Parathyroid adenoma (tissue), 2 donors: ENCODE data around the gene HMCES.

ENCODE experiments used
- H2AFZ ChIP-seq: fragments of 300-600 bp; sonication (generic); one replicate; pipeline ENCODE4 v1.7.0; 2017; ENCODE audit warnings: antibody characterized with exemption, mild to moderate bottlenecking
- H3K27ac ChIP-seq: fragments of 300-600 bp; sonication (generic); one replicate; pipeline ENCODE4 v1.7.0; 2017
- H3K27me3 ChIP-seq: fragments of 300-600 bp; sonication (generic); one replicate; pipeline ENCODE4 v1.7.0; 2017; ENCODE audit warnings: low read length; ENCODE audit not compliant: control insufficient read depth, insufficient read depth
- H3K36me3 ChIP-seq: fragments of 300-600 bp; sonication (generic); one replicate; pipeline ENCODE4 v1.7.0; 2017; ENCODE audit warnings: low read length; ENCODE audit not compliant: control insufficient read depth, insufficient read depth
- H3K4me1 ChIP-seq: fragments of 300-600 bp; sonication (generic); one replicate; pipeline ENCODE4 v1.7.0; 2017; ENCODE audit warnings: control low read depth
- H3K4me2 ChIP-seq: fragments of 300-600 bp; sonication (generic); one replicate; pipeline ENCODE4 v1.7.0; 2017; ENCODE audit warnings: low read length
- H3K4me3 ChIP-seq: fragments of 300-600 bp; sonication (generic); one replicate; pipeline ENCODE4 v1.7.0; 2017; ENCODE audit warnings: low read depth, low read length
- H3K79me2 ChIP-seq: fragments of 300-600 bp; sonication (generic); one replicate; pipeline ENCODE4 v1.7.0; 2017; ENCODE audit warnings: control low read depth
- H3K9ac ChIP-seq: fragments of 300-600 bp; sonication (generic); one replicate; pipeline ENCODE4 v1.7.0; 2017; ENCODE audit warnings: mild to moderate bottlenecking
- H3K9me3 ChIP-seq: fragments of 300-600 bp; sonication (generic); one replicate; pipeline ENCODE4 v1.7.0; 2017; ENCODE audit warnings: low read length; ENCODE audit not compliant: control insufficient read depth
- CTCF ChIP-seq: fragments of 300-600 bp; sonication (generic); IDR thresholded peaks from one replicate; pipeline ENCODE4 v1.7.0; 2017; ENCODE audit warnings: antibody characterized with exemption, mild to moderate bottlenecking
- donor health status: primary hyperparathyroidism.

Gene HMCES

DNA sequence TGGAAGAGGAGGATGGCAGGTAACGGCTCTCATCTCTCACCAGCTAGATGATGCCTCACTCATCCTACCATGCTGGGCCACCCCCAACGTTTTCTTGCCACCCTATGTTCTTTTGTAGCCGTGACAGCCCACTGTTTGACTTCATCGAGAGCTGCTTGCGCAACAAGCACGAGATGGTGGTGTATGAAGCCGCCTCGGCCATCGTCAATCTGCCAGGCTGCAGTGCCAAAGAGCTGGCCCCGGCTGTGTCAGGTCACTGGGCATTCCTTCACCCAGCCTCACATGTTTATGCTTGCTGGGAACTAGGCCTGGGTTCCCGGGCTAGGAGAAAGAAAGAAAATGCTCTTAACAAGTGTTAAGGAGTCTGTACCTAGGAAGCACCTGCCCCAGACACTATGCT lies 21.1 kb upstream of the HMCES start:
- Histone ChIP-seq H3K36me3 (no peaks in the 10 kb centered on the region), H3K79me2 (no peaks in the 10 kb centered on the region), H2AFZ (no peak overlapping the region), H3K9ac (no peak overlapping the region), H3K4me1 (no peaks in the 10 kb centered on the region), H3K27me3 (no peaks in the 10 kb centered on the region), H3K27ac (no peak overlapping the region), H3K9me3 (no peaks in the 10 kb centered on the region), H3K4me2 (no peak overlapping the region), H3K4me3 (no peak overlapping the region)
- no peak for TF ChIP-seq CTCF

DNA sequence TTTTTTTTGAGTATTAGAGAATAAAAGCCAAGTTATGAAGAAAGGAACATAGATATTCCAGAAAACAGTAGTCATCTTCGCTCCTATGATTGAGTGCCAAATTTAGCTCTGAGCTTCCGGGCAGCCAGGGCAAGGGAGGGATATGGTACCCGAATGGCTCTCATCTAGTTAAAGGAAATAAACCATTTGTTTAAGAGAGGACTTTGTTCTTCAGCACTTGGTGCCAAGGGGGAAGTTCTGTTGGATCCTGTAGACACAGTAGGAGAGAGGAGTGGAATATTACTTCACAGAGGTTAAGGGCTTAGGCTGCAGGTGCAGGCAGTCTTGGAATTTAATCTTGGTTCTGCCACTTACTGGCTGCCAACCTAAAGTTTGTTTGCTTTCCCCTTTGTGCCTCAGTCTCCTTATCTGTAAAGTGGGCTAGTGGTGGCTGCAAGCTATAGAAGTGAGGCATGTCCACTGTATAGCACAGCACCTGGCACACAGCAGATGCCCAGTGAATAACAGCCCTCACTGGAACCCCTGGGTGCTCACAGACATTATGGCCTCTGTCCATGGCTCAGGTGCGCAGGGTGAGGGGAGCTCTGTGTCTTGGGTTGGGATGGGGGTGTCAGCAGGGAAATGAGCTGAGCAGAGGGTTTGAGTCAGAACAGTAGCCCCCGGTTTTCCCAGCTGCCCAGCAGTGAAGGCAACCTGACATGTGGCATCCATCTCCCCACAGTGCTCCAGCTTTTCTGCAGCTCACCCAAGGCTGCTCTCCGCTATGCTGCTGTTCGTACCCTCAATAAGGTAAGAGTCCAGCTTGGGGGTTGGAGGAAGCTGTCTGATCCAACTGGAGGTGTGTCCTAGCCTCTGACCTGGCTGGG lies 18.8 kb upstream of the HMCES start:
- H2AFZ ChIP-seq, result no peak overlapping the region
- no peak overlapping the region for H3K4me3 ChIP-seq
- no peak overlapping the region for H3K27ac ChIP-seq
- no peaks in the 10 kb centered on the region for H3K36me3 ChIP-seq
- TF ChIP-seq CTCF, result no peak
- no peaks in the 10 kb centered on the region for H3K27me3 ChIP-seq
- no peak overlapping the region for H3K9ac ChIP-seq
- H3K4me1 ChIP-seq, result no peaks in the 10 kb centered on the region
- no peak overlapping the region for H3K4me2 ChIP-seq
- no peaks in the 10 kb centered on the region for H3K79me2 ChIP-seq
- H3K9me3 ChIP-seq, result no peaks in the 10 kb centered on the region

DNA sequence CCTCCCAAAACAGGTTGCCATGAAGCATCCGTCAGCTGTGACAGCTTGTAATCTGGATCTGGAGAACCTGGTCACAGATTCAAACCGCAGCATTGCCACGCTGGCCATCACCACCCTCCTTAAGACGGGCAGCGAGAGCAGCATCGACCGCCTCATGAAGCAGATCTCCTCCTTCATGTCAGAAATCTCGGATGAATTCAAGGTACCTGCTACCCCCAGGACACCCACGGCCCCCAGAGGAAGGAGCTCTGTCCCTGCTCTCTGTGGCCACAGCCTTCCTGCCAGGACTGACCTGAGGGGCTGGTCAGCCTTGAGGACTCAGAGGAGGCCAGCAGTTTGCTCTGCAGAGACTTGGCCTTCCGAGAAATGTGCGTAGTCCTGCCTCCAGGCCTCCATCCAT lies 18.1 kb upstream of the HMCES start:
- no peak for TF ChIP-seq CTCF
- H3K4me3 ChIP-seq, result no peak overlapping the region
- no peaks in the 10 kb centered on the region for H3K79me2 ChIP-seq
- no peak overlapping the region for H3K9ac ChIP-seq
- no peak overlapping the region for H3K27ac ChIP-seq
- no peaks in the 10 kb centered on the region for H3K9me3 ChIP-seq
- H2AFZ ChIP-seq, result no peak overlapping the region
- no peaks in the 10 kb centered on the region for H3K4me1 ChIP-seq
- H3K4me2 ChIP-seq, result no peak overlapping the region
- H3K36me3 ChIP-seq, result no peaks in the 10 kb centered on the region
- H3K27me3 ChIP-seq, result no peaks in the 10 kb centered on the region

- Histone ChIP-seq H3K9ac (no peak overlapping the region), H3K27ac (no peak overlapping the region), H3K27me3 (no peaks in the 10 kb centered on the region), H2AFZ (no peak overlapping the region), H3K36me3 (no peaks in the 10 kb centered on the region), H3K4me2 (no peak overlapping the region), H3K4me3 (no peak overlapping the region), H3K4me1 (no peaks in the 10 kb centered on the region), H3K9me3 (no peaks in the 10 kb centered on the region), H3K79me2 (no peaks in the 10 kb centered on the region)
- no peak for TF ChIP-seq CTCF
Observed at GRCh38 chr3:129261894-129262293, 16.8 kb upstream of the HMCES start.
